Measurements from ENCODE around the gene TPD52L1.

Gene TPD52L1

GRCh38 chr6:125246566-125246965, 93.0 kb downstream of the TPD52L1 start:
- no peak for DNase-seq

GRCh38 chr6:125248136-125248535, 94.6 kb downstream of the TPD52L1 start:
- no peak for DNase-seq

DNA sequence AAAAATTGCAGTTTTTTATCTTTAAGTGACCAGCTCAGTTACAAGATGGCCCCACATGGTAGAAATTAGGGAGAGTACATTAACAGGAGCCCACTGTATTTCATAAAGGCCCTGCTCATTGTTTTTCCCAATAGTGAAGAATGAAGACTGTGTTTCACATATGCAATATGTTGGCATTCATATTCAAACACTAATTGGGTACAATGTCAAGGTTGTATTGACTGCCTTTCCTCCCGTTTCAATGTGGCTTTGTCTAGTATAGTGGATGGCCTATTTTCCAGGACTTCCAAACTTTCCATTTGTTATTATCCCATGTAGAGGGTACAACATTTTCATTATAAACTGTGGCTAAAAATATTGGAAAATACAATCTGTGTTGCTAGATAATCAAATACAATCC, 96.9 kb downstream of the TPD52L1 start:
- DNase-seq: no peak

DNA sequence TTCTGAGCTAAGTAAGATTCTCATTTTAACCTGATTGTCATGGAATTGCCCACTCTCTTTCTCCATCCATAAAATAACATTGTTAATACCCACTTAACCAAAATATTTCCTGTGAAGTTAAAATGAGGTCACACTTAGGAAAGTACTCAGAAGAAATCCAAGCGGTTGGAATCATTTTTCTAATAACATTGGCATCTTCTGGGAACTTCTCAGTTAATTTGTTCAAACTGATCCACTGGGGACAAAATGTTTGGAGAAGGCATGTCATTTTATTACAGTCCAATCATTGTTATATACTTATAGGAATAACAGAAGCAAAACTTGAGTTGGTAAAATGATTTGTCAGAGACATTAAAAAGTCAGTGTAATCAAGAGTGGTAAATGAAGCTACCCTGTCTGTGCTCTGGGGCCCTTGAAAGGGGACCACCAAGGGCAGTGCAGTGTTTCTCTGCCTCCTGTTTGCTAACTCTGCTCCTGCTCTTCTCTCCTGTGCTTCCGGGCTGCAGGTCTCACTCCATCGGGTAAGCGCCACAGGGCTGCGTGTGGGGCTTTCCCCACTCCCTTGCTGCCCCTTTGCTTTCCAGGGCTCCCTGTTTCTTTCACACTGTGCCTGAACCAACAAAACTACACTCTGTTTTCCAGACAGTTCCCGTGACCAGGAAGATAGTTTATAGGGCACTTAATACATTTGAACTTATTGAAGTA, 98.1 kb downstream of the TPD52L1 start:
- no peak for DNase-seq

- no peak for DNase-seq
These were observed 99.3 kb downstream of the TPD52L1 start for GRCh38 chr6:125252891-125253290.

- no peak for DNase-seq
These were observed 100.3 kb downstream of the TPD52L1 start for GRCh38 chr6:125253881-125254280.

GRCh38 chr6:125254321-125254720, 100.7 kb downstream of the TPD52L1 start:
- no peak for DNase-seq

DNA sequence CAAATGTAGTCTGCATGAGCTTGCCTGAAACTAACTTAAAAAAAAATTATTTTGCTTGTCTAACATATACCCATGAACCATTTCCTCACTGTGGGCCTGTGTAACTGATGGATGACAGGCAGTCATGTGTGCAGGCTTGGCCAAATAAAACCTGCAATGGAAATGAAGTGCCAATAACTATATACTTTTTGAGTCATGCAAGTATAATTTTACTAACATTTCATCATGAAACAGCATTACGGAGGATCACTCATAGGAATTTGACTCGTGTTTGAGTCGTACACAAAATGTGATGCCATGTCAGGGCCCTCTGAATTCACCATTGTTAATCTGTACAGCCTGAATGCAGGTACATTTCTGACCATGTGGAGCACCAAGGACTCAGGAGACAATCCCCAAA, 101.6 kb downstream of the TPD52L1 start:
- no peak for DNase-seq

DNA sequence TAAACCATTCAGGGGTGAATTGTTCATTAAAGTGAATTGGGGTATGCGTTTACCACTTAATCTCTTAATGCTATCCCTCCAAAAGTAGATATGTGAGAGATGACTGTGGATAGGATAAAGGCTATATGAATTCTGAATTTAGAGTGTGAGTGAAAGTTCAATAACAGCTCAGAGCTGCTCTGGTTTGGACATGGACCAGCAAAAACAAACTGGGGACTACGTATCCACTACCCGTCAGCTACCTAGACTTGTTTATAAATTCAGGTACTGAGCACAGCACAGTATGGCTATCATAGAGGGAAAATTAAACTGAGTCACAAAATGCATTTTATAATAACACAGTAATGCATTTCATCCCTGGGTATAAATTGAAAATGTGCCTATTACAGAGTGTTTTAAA, 103.8 kb downstream of the TPD52L1 start:
- DNase-seq: no peak

GRCh38 chr6:125258651-125259353, 105.2 kb downstream of the TPD52L1 start:
- no peak for DNase-seq

DNA sequence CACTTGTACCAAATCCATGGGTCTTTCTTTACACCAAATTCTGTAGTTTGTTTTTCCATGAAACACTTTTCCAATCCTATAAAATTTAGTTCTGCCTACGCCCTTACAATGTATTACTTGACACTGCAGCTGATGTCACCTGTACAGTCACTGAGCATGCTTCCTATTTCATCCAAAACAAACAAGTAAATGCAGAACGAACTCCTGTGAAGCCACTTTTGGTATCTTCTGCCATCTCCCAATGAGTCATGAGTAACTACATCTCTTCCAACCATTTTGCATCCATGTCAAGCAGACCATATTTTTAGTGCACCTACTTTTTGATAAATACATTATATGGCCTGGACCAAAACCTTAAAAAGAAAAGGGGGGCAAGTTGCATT, 105.8 kb downstream of the TPD52L1 start:
- no peak for DNase-seq

- DNase-seq: no peak
These were observed 108.7 kb downstream of the TPD52L1 start for GRCh38 chr6:125262016-125263013.

GRCh38 chr6:125264476-125264875, 110.9 kb downstream of the TPD52L1 start:
- DNase-seq: no peak

DNA sequence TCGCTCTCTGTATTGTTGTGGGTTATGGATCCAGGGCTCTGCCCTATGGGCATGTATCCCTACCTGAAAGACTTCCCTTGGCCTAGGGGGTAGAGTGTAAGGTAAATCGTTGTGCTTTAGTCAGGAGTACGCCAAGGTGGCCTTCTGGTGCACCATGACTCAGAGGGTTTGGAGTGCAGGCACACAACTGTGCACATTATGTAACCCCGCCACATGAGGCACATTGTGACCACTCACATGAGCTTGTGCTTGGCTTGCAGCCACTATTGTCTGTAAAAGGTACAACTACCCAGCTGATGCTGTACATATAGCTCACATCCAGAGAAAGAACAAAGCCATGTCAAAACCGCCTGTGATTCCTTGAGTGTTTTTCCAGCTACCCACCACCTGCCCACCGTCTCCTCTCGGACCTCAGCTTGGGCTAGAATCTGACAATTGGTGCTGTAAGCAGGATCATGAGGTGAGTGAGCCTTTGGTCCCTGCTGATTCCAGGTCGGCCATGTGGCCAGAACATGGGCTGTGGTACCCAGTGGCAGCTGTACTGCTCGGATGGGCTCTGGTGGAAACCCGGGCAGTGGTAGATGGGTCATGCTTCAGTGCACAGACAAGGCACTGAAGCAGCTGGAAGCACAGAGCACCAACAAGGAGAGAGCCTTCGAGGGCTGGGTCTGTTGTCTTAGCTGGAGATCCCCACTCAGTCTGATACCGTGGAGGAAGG, 114.4 kb downstream of the TPD52L1 start:
- DNase-seq: no peak

DNA sequence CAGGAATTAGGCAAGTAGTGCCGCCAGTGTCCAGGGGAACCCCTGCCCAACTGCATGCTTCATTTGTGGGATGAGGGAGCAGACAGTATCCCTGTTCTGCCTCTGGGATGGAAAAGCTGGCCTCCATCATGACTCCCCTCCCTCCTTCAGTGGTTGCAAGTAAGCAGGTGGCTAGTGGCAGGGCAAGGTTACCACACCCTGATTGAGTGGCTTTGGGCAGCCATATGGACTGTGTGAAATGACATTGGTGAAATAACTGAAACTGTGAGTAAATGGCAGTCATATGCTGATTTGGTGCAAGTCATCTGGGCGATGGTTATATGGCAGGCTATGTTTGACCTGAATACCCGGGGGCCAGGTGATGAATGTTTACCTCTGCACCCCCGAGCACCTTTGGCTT, 115.2 kb downstream of the TPD52L1 start:
- DNase-seq: no peak

DNA sequence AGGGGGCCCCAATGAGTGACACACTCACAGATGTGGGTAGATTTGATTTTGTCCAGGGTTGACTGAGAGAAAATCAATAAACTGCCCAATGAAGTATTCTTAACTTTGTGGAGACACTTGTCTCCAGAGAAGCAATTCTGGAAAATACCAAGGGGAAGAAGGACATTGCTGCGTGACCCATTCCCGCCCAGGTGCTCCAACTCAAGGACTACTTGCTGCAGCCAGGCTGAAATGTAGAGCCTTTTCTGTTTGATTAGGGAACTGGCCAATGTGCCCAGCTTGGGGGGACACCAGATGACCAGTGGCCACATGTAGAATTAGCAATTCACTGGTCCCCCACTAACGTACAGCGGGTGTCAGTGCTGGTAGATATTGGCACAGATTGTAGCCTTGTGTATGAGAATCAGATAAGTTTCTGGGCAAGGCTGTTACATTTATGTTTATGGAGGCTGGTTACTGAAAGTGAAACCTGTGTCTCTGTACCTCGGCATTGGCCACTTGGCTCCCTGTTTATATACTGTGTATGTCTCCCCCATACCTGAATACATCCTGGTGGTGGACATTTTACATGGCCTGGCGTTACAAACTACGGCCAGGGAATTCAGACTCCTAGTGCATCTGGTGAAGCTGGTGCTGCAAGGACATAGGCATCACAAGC, 115.9 kb downstream of the TPD52L1 start:
- no peak for DNase-seq

DNA sequence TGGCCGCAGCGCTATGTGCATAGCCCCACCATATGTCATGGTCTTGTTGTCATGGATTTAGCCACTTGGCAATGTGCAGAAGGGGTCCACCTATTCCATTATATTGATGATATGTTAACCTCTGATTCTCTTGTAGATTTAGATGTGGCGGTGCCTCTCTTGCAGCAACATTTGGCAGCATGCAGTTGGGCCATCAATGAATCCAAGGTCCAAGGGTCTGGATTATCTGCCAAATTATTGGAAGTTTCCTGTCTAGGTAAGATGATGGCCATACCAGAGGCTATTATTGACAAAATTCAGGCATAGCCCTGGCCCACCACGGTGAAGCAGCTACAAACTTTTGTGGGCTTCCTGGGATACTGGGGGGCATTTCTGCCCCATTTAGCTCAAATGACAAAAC, 116.8 kb downstream of the TPD52L1 start:
- no peak for DNase-seq

DNA sequence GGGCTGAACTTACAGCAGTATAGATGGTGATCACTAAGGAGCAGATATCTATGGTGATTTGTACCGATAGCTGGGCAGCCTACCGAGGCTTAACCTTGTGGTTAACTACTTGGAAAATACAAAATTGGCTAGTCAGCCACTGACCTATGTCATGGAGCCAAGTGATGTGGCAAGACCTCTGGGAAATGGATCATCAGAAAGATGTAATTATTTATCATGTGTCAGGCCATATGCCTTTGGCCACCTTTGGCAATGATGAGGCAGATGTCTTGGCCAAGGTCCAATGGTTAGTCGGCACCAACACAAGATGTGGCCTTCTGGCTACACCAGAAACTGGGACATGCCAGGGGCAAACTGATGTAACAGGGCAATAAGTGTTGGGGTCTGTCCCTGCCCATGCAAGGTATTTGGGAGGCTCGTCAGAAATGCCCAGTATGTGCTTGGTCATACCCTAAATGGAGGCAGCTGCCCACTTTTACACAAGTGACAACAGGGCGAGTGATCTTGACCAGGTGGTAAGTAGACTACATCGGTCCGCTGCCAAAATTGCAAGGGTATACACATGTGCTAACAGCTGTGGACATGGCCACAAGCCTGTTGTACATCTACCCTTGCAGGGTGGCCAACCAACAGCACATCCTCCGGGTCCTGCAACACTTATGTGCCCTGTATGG, 118.0 kb downstream of the TPD52L1 start:
- DNase-seq: no peak

GRCh38 chr6:125273251-125273650, 119.7 kb downstream of the TPD52L1 start:
- DNase-seq: no peak

GRCh38 chr6:125273965-125274364, 120.4 kb downstream of the TPD52L1 start:
- no peak for DNase-seq

DNA sequence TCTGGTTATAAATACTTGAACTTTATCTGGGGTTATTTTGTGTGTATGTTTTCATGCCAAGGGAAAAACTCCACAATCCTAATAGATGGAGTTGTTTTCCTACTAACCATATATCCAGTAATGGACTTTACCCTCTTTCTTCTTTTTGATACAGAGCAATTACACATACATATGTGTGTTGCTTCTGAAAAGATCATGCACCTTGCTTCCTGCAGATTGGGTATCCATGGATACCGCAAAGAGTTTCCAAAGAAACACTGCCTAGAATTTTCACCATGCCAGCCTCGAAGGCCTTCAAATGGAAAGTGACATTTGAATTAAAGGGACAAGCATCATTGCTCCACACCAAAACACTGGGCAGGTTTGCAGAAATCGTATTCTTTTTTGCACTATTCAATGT, 121.4 kb downstream of the TPD52L1 start:
- DNase-seq: no peak

DNA sequence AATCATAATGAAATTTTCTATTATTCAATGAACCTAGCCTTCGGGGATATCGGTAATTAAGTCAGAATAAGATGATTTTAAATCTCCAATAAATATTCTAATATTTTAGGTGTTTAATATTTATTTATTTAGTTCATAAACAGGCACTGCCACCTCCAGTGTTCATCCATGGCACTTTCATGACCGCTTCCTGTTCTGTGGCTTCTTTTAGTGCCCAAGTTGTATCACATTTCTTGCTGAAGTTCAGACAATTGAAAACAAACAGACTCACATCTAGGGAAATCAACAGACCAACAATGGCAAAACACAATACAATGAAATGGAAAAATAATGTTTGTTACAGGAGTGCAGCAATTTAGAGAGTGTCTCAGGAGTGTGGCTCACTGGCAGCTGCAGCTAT, 122.2 kb downstream of the TPD52L1 start:
- DNase-seq: no peak
